Gastrocnemius medialis (tissue), 4 donors: ENCODE measurements around the gene NPAS2.

ENCODE experiments used
- CTCF ChIP-seq, 5 experiments: fragments of 450-650 bp in 3 of 5; fragments of 200-600 bp in 2 of 5; sonication (generic) in 2 of 5; IDR thresholded peaks in 4 of 5; conservative IDR thresholded peaks in 1 of 5; 1 replicate in 4 of 5; 2 replicates in 1 of 5; pipeline ENCODE4 v1.5.1; 2016 to 2019; ENCODE audit warnings: antibody characterized with exemption in 5 of 5, mild to moderate bottlenecking in 3 of 5, moderate library complexity in 3 of 5
- POLR2A ChIP-seq, 2 donors: fragments of 450-650 bp; IDR thresholded peaks; one replicate each; pipeline ENCODE4 v1.6.1; 2017; ENCODE audit warnings: antibody characterized with exemption in 2 of 2, mild to moderate bottlenecking in 2 of 2, moderate library complexity in 2 of 2

GRCh38 chr2:100781009-100781325, 39.0 kb upstream of the NPAS2 start:
- TF ChIP-seq CTCF (IDR thresholded peaks at IDR 0.05 in 4 of 5, conservative IDR thresholded peaks at IDR 0.05 in 1 of 5), result no peak
- TF ChIP-seq POLR2A (IDR thresholded peaks at IDR 0.05), result no peak
